ENCODE results near the gene AUH.

AUH gene

DNA sequence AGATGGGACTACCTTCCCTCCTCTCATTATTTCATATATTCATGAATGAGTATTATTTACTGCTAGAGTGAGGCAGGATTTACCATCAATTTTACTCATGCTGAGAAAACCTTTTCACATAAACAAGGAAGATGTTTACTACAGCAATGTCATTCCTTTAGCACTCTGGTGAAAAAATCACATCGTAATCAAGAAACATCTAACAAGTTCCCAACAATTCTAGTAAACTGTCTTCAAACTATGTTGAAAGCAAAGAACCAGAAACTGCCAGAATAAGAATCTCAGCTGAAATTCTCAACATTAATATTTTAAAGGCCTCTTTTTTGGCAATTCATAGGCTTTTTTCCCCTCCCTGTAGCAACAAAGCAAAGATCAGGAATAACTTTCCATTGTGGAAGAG lies 28.2 kb downstream of the AUH start:
- H3K9me3 ChIP-seq (ENCODE audit: control insufficient read depth, low read depth, low read length), result no peaks in the 10 kb centered on the region
- H3K9ac ChIP-seq (ENCODE audit: low read length), result no peak overlapping the region
- no peaks in the 10 kb centered on the region for H3K27me3 ChIP-seq (ENCODE audit: control insufficient read depth, insufficient read depth, low read length)
- no peaks in the 10 kb centered on the region for H3K36me3 ChIP-seq (ENCODE audit: control insufficient read depth, low read depth, low read length)
- H3K4me1 ChIP-seq (ENCODE audit: control insufficient read depth, low read depth, low read length), result no peaks in the 10 kb centered on the region
- H3K4me3 ChIP-seq (ENCODE audit: low read length), result no peak overlapping the region
- no peak overlapping the region for H3K27ac ChIP-seq (ENCODE audit: low read length)

DNA sequence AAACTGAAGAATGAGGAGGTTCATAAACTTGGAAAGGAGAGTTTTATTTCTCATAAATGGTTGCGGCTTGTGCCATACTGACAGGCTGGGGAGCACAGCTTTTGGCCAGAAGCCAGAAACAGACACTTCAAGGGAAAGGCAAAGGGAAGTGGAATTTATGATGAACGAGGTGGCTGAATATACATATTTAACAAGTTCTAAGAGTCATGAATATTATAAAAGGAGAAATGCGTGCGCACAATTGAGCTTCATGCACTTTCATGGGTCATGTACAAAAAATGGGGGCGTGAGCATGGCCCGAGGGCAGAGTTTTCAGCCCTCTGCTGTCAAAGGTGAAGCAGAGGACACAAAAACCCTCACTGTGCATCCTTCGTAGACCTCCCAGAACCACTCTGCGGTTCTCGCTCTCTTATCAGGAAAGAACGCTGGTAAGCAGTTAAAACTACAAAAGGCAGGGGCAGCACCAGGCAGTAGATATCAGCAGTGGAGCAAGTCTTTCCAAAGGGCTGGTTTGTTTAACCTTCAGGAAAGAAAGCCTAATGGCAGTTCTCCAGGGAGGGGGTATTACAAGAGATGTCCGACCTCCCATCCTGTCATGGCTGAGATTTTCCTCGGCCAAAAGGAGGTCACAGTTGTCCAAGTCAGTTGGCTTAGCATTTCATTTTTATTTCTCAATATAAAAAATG lies 29.0 kb downstream of the AUH start:
- Histone ChIP-seq H3K27ac (ENCODE audit: low read length) (no peak overlapping the region), H3K27me3 (ENCODE audit: control insufficient read depth, insufficient read depth, low read length) (no peaks in the 10 kb centered on the region), H3K9ac (ENCODE audit: low read length) (no peak overlapping the region), H3K4me1 (ENCODE audit: control insufficient read depth, low read depth, low read length) (no peaks in the 10 kb centered on the region), H3K9me3 (ENCODE audit: control insufficient read depth, low read depth, low read length) (no peaks in the 10 kb centered on the region), H3K36me3 (ENCODE audit: control insufficient read depth, low read depth, low read length) (no peaks in the 10 kb centered on the region), H3K4me3 (ENCODE audit: low read length) (no peak overlapping the region)

DNA sequence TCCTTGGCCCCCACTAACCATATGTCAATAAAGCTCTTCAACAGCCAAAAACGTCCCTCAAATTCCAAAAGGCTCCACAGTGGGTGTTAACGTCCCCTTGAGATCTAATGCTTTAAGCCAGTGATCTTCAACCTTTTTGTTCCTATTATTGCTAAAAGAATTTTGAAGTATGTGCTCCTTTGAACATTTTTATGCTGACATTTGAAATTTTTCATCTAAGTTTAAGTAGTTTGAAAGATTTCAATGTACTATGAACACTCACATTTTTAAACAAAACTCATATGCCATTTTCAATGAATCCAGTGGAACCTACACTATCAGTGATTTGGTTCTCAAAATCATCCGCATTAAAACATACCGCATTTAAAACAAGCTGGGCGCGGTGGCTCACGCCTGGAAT lies 29.9 kb downstream of the AUH start:
- peaks cover 4% of the 10 kb centered on the region for H3K9me3 ChIP-seq (ENCODE audit: control insufficient read depth, low read depth, low read length)

DNA sequence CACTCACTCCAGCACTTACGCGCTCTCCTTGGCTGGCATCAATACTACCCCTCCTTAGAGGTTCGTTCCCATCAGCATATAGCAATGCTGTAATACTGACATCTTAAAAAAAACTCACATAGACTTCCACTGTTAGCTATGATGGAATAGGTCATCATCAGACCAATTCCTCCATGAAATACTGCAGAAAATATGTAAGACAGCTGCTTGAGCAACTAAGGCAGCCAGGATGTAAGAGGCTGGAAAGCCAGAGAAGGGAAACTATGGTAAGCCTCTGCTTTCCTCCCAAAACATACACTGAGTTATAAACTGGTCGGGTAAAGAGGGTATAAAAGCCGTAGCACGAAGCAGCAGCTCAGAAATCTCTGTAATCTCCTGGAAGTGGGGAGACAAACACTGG lies 33.5 kb downstream of the AUH start:
- Histone ChIP-seq H3K9me3 (ENCODE audit: control insufficient read depth, low read depth, low read length) (peaks cover 4% of the 10 kb centered on the region), H3K36me3 (ENCODE audit: control insufficient read depth, low read depth, low read length) (no peaks in the 10 kb centered on the region), H3K27me3 (ENCODE audit: control insufficient read depth, insufficient read depth, low read length) (no peaks in the 10 kb centered on the region), H3K4me3 (ENCODE audit: low read length) (no peak overlapping the region), H3K9ac (ENCODE audit: low read length) (no peak overlapping the region), H3K4me1 (ENCODE audit: control insufficient read depth, low read depth, low read length) (no peaks in the 10 kb centered on the region), H3K27ac (ENCODE audit: low read length) (no peak overlapping the region)

More for the DNA sequence above, 29.9 kb downstream of the AUH start:
- Histone ChIP-seq H3K9ac (ENCODE audit: low read length) (no peak overlapping the region), H3K27ac (ENCODE audit: low read length) (no peak overlapping the region), H3K27me3 (ENCODE audit: control insufficient read depth, insufficient read depth, low read length) (no peaks in the 10 kb centered on the region), H3K4me1 (ENCODE audit: control insufficient read depth, low read depth, low read length) (no peaks in the 10 kb centered on the region), H3K4me3 (ENCODE audit: low read length) (no peak overlapping the region), H3K36me3 (ENCODE audit: control insufficient read depth, low read depth, low read length) (no peaks in the 10 kb centered on the region)

DNA sequence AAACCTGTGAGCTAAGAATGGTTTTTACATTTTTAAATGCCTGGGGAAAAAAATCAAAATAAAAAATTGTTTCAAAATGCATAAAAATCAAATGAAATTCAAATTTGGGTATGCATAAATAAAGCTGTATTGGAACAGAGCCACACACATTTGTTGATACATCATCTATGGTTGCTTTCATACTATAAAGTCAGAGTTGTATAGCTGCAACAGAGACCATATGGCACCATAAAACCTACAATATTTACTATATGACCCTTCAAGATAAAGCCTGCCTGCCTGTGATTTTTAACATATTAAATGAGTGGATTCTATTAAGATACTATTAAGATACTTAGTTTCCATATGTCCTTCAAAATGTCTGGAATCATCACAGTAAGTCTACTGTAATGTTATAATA lies 40.0 kb downstream of the AUH start:
- Histone ChIP-seq H3K27ac (ENCODE audit: low read length) (no peak overlapping the region), H3K36me3 (ENCODE audit: control insufficient read depth, low read depth, low read length) (no peaks in the 10 kb centered on the region), H3K27me3 (ENCODE audit: control insufficient read depth, insufficient read depth, low read length) (no peaks in the 10 kb centered on the region), H3K4me3 (ENCODE audit: low read length) (no peak overlapping the region), H3K9ac (ENCODE audit: low read length) (no peak overlapping the region), H3K4me1 (ENCODE audit: control insufficient read depth, low read depth, low read length) (no peaks in the 10 kb centered on the region), H3K9me3 (ENCODE audit: control insufficient read depth, low read depth, low read length) (no peaks in the 10 kb centered on the region)

DNA sequence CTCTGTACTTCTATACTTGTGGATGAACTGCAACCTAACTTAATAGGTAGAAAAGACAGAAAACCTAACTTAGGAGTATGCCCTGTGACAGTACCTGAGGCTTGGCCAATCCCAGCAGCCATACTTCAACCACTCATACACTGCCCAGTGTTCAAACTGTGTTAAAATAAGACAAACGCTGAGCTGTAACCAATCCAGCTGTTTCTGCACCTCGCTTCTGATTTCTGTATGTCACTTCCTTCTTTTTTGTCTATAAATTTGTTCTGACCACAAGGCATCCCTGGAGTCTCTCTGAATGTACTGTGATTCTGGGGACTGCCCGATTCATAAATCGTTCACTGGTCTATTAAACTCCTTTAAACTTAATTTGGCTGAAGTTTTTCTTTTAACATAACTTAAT lies 41.4 kb downstream of the AUH start:
- no peak overlapping the region for H3K9ac ChIP-seq (ENCODE audit: low read length)
- H3K27me3 ChIP-seq (ENCODE audit: control insufficient read depth, insufficient read depth, low read length), result no peaks in the 10 kb centered on the region
- no peaks in the 10 kb centered on the region for H3K9me3 ChIP-seq (ENCODE audit: control insufficient read depth, low read depth, low read length)
- H3K36me3 ChIP-seq (ENCODE audit: control insufficient read depth, low read depth, low read length), result no peaks in the 10 kb centered on the region
- peaks cover 4% of the 10 kb centered on the region for H3K4me1 ChIP-seq (ENCODE audit: control insufficient read depth, low read depth, low read length)
- no peak overlapping the region for H3K27ac ChIP-seq (ENCODE audit: low read length)
- no peak overlapping the region for H3K4me3 ChIP-seq (ENCODE audit: low read length)

DNA sequence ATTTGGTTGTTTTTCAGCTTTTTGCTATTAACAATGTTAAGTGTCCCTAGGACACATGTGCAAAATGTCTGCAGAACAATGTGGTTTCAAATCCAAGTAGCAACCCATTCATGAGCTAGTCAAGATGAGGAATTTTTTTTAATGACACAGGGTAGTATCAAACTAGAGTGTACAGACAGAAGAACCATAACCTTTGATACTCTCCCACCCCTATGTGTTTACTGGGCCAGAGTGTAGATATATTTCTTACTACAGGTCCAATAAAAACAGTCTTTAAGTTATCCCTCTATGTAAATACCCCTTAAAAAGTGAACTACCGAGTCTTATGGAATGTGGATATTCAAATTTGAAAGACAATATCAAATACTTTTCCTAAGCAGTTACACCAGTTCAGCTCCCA lies 45.6 kb downstream of the AUH start:
- H3K9ac ChIP-seq (ENCODE audit: low read length), result no peak overlapping the region
- H3K9me3 ChIP-seq (ENCODE audit: control insufficient read depth, low read depth, low read length), result no peaks in the 10 kb centered on the region
- no peaks in the 10 kb centered on the region for H3K36me3 ChIP-seq (ENCODE audit: control insufficient read depth, low read depth, low read length)
- H3K27ac ChIP-seq (ENCODE audit: low read length), result no peak overlapping the region
- H3K4me1 ChIP-seq (ENCODE audit: control insufficient read depth, low read depth, low read length), result peaks cover 5% of the 10 kb centered on the region
- H3K27me3 ChIP-seq (ENCODE audit: control insufficient read depth, insufficient read depth, low read length), result no peaks in the 10 kb centered on the region
- H3K4me3 ChIP-seq (ENCODE audit: low read length), result no peak overlapping the region

DNA sequence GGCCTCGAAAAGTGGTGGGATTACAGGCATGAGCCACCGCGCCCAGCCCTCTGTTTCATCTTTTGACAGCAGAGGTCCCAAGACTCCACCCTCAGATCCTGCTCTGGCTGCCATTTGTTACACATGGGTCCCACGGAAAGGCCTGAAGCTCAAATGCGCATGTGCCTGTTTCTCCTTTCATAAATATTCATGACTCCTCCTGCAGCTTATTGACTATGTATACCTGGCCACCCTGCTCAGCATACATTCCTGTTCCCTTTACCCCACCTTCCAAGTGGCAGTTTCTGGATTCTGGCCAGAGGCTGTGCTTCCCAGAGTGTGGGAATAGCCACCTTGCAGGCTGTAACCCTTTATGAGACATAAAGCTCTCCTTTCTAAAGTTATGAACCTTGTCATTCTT lies 46.5 kb downstream of the AUH start:
- no peak overlapping the region for H3K9ac ChIP-seq (ENCODE audit: low read length)
- no peaks in the 10 kb centered on the region for H3K36me3 ChIP-seq (ENCODE audit: control insufficient read depth, low read depth, low read length)
- no peak overlapping the region for H3K27ac ChIP-seq (ENCODE audit: low read length)
- H3K9me3 ChIP-seq (ENCODE audit: control insufficient read depth, low read depth, low read length), result no peaks in the 10 kb centered on the region
- H3K27me3 ChIP-seq (ENCODE audit: control insufficient read depth, insufficient read depth, low read length), result no peaks in the 10 kb centered on the region
- H3K4me1 ChIP-seq (ENCODE audit: control insufficient read depth, low read depth, low read length), result peaks cover 5% of the 10 kb centered on the region
- H3K4me3 ChIP-seq (ENCODE audit: low read length), result no peak overlapping the region

DNA sequence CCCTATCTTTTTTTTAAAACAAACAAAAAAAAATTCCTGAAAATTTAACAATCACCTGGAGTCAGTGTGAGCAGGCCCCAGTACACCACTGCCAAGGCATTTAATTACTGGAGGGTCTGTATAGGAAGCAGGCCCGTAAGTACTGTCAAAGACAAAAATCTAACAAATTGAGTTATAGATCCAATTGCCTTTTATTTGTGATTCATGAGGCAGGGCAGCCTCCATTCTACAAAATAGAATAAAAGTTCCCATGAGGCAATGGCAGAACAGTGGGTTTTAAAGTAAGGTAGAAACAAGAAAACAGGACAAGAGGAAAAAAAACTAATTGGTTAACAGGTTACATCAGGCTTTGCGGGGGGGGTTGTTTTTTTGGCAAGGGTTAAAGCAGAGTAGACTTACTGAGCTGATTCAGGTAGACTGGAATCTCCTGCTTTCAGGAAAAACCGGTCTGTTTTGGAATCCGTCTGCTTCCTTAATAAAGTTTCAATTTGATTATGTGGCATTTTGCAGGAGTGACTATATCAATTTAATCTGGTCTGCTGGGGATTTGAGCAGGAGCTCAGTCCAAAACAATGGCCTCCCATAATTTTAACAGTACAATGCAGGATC lies 48.9 kb downstream of the AUH start:
- no peak overlapping the region for H3K4me3 ChIP-seq (ENCODE audit: low read length)
- H3K27me3 ChIP-seq (ENCODE audit: control insufficient read depth, insufficient read depth, low read length), result no peaks in the 10 kb centered on the region
- no peaks in the 10 kb centered on the region for H3K36me3 ChIP-seq (ENCODE audit: control insufficient read depth, low read depth, low read length)
- peaks cover 5% of the 10 kb centered on the region for H3K4me1 ChIP-seq (ENCODE audit: control insufficient read depth, low read depth, low read length)
- H3K27ac ChIP-seq (ENCODE audit: low read length), result no peak overlapping the region
- H3K9me3 ChIP-seq (ENCODE audit: control insufficient read depth, low read depth, low read length), result no peaks in the 10 kb centered on the region
- no peak overlapping the region for H3K9ac ChIP-seq (ENCODE audit: low read length)

DNA sequence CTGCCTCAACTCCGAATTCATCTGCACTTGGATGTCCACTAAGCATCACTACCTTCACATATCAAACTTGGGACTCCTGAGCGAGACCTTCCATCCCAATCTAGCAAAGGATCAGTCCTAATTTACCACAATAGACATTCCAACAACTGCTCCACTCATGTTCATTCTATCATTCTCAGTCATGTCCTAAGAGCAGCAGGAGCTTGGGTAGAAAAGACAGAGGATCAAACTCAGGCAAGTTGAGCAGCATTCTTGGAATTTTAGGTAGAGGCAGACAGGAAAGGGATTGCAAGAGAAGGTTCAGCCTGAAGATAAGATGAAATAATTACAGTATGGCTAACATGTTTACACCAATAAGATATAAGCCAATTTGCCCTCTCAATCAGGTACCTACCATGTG lies 51.7 kb downstream of the AUH start:
- Histone ChIP-seq H3K9me3 (ENCODE audit: control insufficient read depth, low read depth, low read length) (no peaks in the 10 kb centered on the region), H3K27ac (ENCODE audit: low read length) (no peak overlapping the region), H3K27me3 (ENCODE audit: control insufficient read depth, insufficient read depth, low read length) (no peaks in the 10 kb centered on the region), H3K4me3 (ENCODE audit: low read length) (no peak overlapping the region), H3K4me1 (ENCODE audit: control insufficient read depth, low read depth, low read length) (no peaks in the 10 kb centered on the region), H3K36me3 (ENCODE audit: control insufficient read depth, low read depth, low read length) (no peaks in the 10 kb centered on the region), H3K9ac (ENCODE audit: low read length) (no peak overlapping the region)

DNA sequence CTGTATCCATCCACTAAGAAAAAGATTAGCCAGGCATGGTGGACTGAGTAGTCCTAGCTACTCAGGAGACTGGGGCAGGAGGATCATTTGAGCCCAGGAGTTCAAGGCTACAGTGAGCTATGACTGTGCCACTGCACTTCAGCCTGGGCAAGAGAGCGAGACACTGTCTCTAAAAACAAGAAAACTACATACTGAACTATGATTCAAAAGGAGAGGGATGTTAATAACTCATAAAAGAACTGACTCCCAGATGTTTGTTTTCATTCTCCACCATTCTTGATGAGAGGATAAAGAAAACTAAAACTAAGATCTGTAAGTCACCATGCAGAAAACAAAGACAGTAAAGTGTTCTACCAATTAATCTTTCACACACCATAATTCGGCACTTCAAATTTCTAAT lies 53.5 kb downstream of the AUH start:
- H3K36me3 ChIP-seq (ENCODE audit: control insufficient read depth, low read depth, low read length), result no peaks in the 10 kb centered on the region
- H3K9ac ChIP-seq (ENCODE audit: low read length), result no peak overlapping the region
- no peaks in the 10 kb centered on the region for H3K9me3 ChIP-seq (ENCODE audit: control insufficient read depth, low read depth, low read length)
- H3K4me3 ChIP-seq (ENCODE audit: low read length), result no peak overlapping the region
- H3K27ac ChIP-seq (ENCODE audit: low read length), result no peak overlapping the region
- no peaks in the 10 kb centered on the region for H3K27me3 ChIP-seq (ENCODE audit: control insufficient read depth, insufficient read depth, low read length)
- peaks cover 11% of the 10 kb centered on the region for H3K4me1 ChIP-seq (ENCODE audit: control insufficient read depth, low read depth, low read length)

DNA sequence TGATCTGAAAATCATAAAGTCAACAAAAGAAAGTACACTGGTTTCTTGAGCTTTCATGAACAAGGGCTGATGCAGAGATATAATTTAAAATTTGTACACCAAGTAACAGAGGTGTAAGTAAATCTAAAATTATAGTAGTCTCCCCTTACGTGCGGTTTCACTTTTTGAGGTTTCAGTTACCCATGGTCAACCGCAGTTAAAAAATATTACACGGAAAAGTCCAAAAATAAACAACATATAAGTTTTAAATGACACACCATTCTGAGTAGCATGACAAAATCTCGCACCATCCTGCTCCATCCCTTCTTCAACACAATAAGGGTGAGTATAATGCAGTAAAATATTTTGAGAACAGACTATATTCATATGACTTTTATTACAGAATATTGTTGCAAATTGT lies 54.4 kb downstream of the AUH start:
- no peak overlapping the region for H3K4me3 ChIP-seq (ENCODE audit: low read length)
- no peaks in the 10 kb centered on the region for H3K9me3 ChIP-seq (ENCODE audit: control insufficient read depth, low read depth, low read length)
- no peaks in the 10 kb centered on the region for H3K27me3 ChIP-seq (ENCODE audit: control insufficient read depth, insufficient read depth, low read length)
- H3K36me3 ChIP-seq (ENCODE audit: control insufficient read depth, low read depth, low read length), result no peaks in the 10 kb centered on the region
- no peak overlapping the region for H3K9ac ChIP-seq (ENCODE audit: low read length)
- H3K4me1 ChIP-seq (ENCODE audit: control insufficient read depth, low read depth, low read length), result peaks cover 11% of the 10 kb centered on the region
- no peak overlapping the region for H3K27ac ChIP-seq (ENCODE audit: low read length)

Data from iPS-18a (cell line).